Epithelial cell of esophagus (primary cell): ENCODE measurements around the gene SREK1IP1.

Experiments
- DNase-seq: peaks from one replicate; pipeline ENCODE4 v3.0.0; 2010; ENCODE audit warnings: low read depth
- H3K4me3 ChIP-seq: 2 replicates; pipeline ENCODE4 v1.5.1; 2011; ENCODE audit warnings: mild to moderate bottlenecking, low read length, control low read depth
- TF ChIP-seq, protein P1 (sequence below): IDR thresholded peaks from 2 replicates; pipeline ENCODE4 v1.5.1; 2011; ENCODE audit warnings: low read depth, mild to moderate bottlenecking, low read length, control low read depth, inconsistent platforms; ENCODE audit not compliant: insufficient read depth; ENCODE audit errors: missing control alignments

The SREK1IP1 gene

DNA sequence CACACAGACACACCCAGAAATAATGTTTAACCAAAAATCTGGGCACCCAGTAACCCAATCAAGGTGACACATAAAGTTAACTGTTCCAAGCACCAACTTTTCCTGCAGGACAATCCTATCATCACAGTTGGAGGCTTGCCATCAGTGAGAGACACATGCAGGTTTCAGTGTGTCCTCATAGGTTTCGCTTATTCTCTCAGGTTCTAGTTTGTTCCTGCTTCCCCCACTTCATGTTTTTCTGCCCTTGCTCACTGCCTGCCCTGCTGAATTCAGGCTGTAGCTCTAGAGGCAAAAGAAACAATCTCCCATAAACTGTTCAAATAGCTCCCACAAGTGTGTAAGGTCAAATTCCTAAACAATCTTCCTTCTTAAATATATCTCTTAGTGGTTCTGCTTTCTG, 98.2 kb downstream of the SREK1IP1 start:
- DNase-seq: no peak

More for the DNA sequence above, 98.2 kb downstream of the SREK1IP1 start:
- no peak overlapping the region for H3K4me3 ChIP-seq
- TF ChIP-seq, protein P1, sequence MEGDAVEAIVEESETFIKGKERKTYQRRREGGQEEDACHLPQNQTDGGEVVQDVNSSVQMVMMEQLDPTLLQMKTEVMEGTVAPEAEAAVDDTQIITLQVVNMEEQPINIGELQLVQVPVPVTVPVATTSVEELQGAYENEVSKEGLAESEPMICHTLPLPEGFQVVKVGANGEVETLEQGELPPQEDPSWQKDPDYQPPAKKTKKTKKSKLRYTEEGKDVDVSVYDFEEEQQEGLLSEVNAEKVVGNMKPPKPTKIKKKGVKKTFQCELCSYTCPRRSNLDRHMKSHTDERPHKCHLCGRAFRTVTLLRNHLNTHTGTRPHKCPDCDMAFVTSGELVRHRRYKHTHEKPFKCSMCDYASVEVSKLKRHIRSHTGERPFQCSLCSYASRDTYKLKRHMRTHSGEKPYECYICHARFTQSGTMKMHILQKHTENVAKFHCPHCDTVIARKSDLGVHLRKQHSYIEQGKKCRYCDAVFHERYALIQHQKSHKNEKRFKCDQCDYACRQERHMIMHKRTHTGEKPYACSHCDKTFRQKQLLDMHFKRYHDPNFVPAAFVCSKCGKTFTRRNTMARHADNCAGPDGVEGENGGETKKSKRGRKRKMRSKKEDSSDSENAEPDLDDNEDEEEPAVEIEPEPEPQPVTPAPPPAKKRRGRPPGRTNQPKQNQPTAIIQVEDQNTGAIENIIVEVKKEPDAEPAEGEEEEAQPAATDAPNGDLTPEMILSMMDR: no peak
